DOHH2 (cell line): ENCODE measurements around the gene FAM227B.
"Not testable (repeated sequence)": the region's sequence is repeated elsewhere in the genome, so short reads cannot be mapped to it uniquely, and the experiment has no call there.

Experiments
- H3F3A ChIP-seq: fragments of 200-600 bp; sonication (generic), shearing (Covaris generic); 2 replicates; pipeline ENCODE4 v1.6.0; 2016; ENCODE audit warnings: antibody characterized with exemption, mild to moderate bottlenecking; ENCODE audit not compliant: control insufficient read depth, insufficient read depth
- H3K27ac ChIP-seq: fragments of 200-600 bp; sonication (generic); 2 replicates; pipeline ENCODE4 v1.5.1; 2014; ENCODE audit warnings: low read depth, mild to moderate bottlenecking, low read length, moderate library complexity
- H3K27me3 ChIP-seq: fragments of 200-600 bp; sonication (generic); 2 replicates; pipeline ENCODE4 v1.6.1; 2014; ENCODE audit warnings: mild to moderate bottlenecking, low read length, mixed read lengths; ENCODE audit not compliant: control insufficient read depth
- H3K36me3 ChIP-seq: fragments of 200-600 bp; sonication (generic); 2 replicates; pipeline ENCODE4 v1.6.1; 2014; ENCODE audit warnings: mild to moderate bottlenecking, low read length, moderate library complexity, mixed read lengths; ENCODE audit not compliant: control insufficient read depth
- H3K4me1 ChIP-seq: fragments of 200-600 bp; sonication (generic); 2 replicates; pipeline ENCODE4 v1.6.1; 2014; ENCODE audit warnings: mild to moderate bottlenecking, low read length, mixed read lengths; ENCODE audit not compliant: control insufficient read depth
- H3K4me2 ChIP-seq: fragments of 200-600 bp; sonication (generic); 2 replicates; pipeline ENCODE4 v1.6.0; 2014; ENCODE audit warnings: mild to moderate bottlenecking, low read length, moderate library complexity
- H3K4me3 ChIP-seq: fragments of 200-600 bp; sonication (generic); 2 replicates; pipeline ENCODE4 v1.5.1; 2014; ENCODE audit warnings: mild to moderate bottlenecking, low read length, mixed read lengths
- H3K79me2 ChIP-seq: fragments of 200-600 bp; sonication (generic); 2 replicates; pipeline ENCODE4 v1.6.1; 2014; ENCODE audit warnings: mild to moderate bottlenecking, low read length, mixed read lengths; ENCODE audit not compliant: control insufficient read depth
- H3K9me2 ChIP-seq: fragments of 200-600 bp; sonication (generic); replicated peaks from 2 replicates; pipeline ENCODE4 v1.6.1; 2014; ENCODE audit warnings: mild to moderate bottlenecking, low read length, mixed read lengths; ENCODE audit not compliant: control insufficient read depth
- H3K9me3 ChIP-seq: fragments of 200-600 bp; sonication (generic); 2 replicates; pipeline ENCODE4 v1.6.1; 2014; ENCODE audit warnings: antibody characterized with exemption, low read length, mixed read lengths; ENCODE audit not compliant: control insufficient read depth, insufficient read depth
- H4K20me1 ChIP-seq: fragments of 200-600 bp; sonication (generic); 2 replicates; pipeline ENCODE4 v1.6.0; 2014; ENCODE audit warnings: low read depth, mild to moderate bottlenecking, antibody characterized with exemption, low read length, moderate library complexity; ENCODE audit not compliant: control insufficient read depth, insufficient read depth
- EZH2phosphoT487 ChIP-seq: fragments of 200-600 bp; sonication (generic); IDR thresholded peaks from 2 replicates; pipeline ENCODE4 v1.6.1; 2017; ENCODE audit warnings: borderline replicate concordance, mild to moderate bottlenecking, antibody characterized with exemption, low read length, moderate library complexity, mixed read lengths
- TF ChIP-seq, protein P1 (sequence below): fragments of 200-600 bp; sonication (generic); IDR thresholded peaks from one replicate; pipeline ENCODE4 v1.5.1; 2014; ENCODE audit warnings: antibody characterized with exemption, mild to moderate bottlenecking, low read depth, low read length; ENCODE audit not compliant: poor library complexity, severe bottlenecking

FAM227B gene

GRCh38 chr15:49604625-49605409, 15.8 kb downstream of the FAM227B start:
- no peak overlapping the region for H3K27ac ChIP-seq
- no peaks in the 10 kb centered on the region for H4K20me1 ChIP-seq
- H3K4me3 ChIP-seq, result no peak overlapping the region

GRCh38 chr15:49592829-49593316, 27.7 kb downstream of the FAM227B start:
- H3K27ac ChIP-seq, H3K4me2 ChIP-seq, H4K20me1 ChIP-seq, H3K79me2 ChIP-seq, H3K27me3 ChIP-seq, H3K9me3 ChIP-seq, H3K36me3 ChIP-seq, H3K9me2 ChIP-seq, H3K4me1 ChIP-seq, H3F3A ChIP-seq, H3K4me3 ChIP-seq: not testable (repeated sequence)

More at GRCh38 chr15:49604625-49605409, 15.8 kb downstream of the FAM227B start:
- no peaks in the 10 kb centered on the region for H3F3A ChIP-seq
- H3K4me1 ChIP-seq, result no peaks in the 10 kb centered on the region
- no peaks in the 10 kb centered on the region for H3K36me3 ChIP-seq
- H3K27me3 ChIP-seq, result no peaks in the 10 kb centered on the region
- no peaks in the 10 kb centered on the region for H3K9me2 ChIP-seq
- no peaks in the 10 kb centered on the region for H3K79me2 ChIP-seq
- TF ChIP-seq, protein P1, sequence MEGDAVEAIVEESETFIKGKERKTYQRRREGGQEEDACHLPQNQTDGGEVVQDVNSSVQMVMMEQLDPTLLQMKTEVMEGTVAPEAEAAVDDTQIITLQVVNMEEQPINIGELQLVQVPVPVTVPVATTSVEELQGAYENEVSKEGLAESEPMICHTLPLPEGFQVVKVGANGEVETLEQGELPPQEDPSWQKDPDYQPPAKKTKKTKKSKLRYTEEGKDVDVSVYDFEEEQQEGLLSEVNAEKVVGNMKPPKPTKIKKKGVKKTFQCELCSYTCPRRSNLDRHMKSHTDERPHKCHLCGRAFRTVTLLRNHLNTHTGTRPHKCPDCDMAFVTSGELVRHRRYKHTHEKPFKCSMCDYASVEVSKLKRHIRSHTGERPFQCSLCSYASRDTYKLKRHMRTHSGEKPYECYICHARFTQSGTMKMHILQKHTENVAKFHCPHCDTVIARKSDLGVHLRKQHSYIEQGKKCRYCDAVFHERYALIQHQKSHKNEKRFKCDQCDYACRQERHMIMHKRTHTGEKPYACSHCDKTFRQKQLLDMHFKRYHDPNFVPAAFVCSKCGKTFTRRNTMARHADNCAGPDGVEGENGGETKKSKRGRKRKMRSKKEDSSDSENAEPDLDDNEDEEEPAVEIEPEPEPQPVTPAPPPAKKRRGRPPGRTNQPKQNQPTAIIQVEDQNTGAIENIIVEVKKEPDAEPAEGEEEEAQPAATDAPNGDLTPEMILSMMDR, result no peak
- TF ChIP-seq EZH2phosphoT487, result no peak
- peaks cover 3% of the 10 kb centered on the region; the same call in 1 of the 2 replicates for H3K9me3 ChIP-seq
- no peak overlapping the region for H3K4me2 ChIP-seq

- no peak overlapping the region for H3K27ac ChIP-seq
- H3K4me2 ChIP-seq, result no peak overlapping the region
- H3K79me2 ChIP-seq, result no peaks in the 10 kb centered on the region
- no peaks in the 10 kb centered on the region for H3K27me3 ChIP-seq
- no peaks in the 10 kb centered on the region for H3K36me3 ChIP-seq
- no peaks in the 10 kb centered on the region for H3K9me2 ChIP-seq
- H3K4me1 ChIP-seq, result no peaks in the 10 kb centered on the region
- TF ChIP-seq, protein P1, result no peak
- TF ChIP-seq EZH2phosphoT487, result no peak
- no peaks in the 10 kb centered on the region for H4K20me1 ChIP-seq
- H3K4me3 ChIP-seq, result no peak overlapping the region
- H3K9me3 ChIP-seq, result no peaks in the 10 kb centered on the region
- H3F3A ChIP-seq, result no peaks in the 10 kb centered on the region
Measured at GRCh38 chr15:49589030-49589429, 31.6 kb downstream of the FAM227B start.

GRCh38 chr15:49573421-49573820, 47.2 kb downstream of the FAM227B start:
- no peak overlapping the region for H3K27ac ChIP-seq
- no peaks in the 10 kb centered on the region for H3K9me3 ChIP-seq
- H3K79me2 ChIP-seq, result no peaks in the 10 kb centered on the region
- no peaks in the 10 kb centered on the region for H3K4me1 ChIP-seq
- no peak overlapping the region for H3K4me3 ChIP-seq
- no peaks in the 10 kb centered on the region for H4K20me1 ChIP-seq
- TF ChIP-seq, protein P1, result no peak
- TF ChIP-seq EZH2phosphoT487, result no peak
- no peaks in the 10 kb centered on the region for H3K36me3 ChIP-seq
- no peak overlapping the region for H3K4me2 ChIP-seq
- no peaks in the 10 kb centered on the region for H3K9me2 ChIP-seq
- no peaks in the 10 kb centered on the region for H3F3A ChIP-seq
- no peaks in the 10 kb centered on the region for H3K27me3 ChIP-seq
